Naive B cell (primary cell): ENCODE data around the gene MYO9B. TPM values are rescaled to one million over a fixed set of nuclear protein-coding genes. Genes with fewer than 3 reads are reported as not detected.

ENCODE experiments used
- ATAC-seq, 2 donors: fragments of 150-1000 bp; cut with Tn5 transposase; 2 replicates each; pipeline ENCODE4 v1.10.0; 2021; ENCODE audit warnings: low read depth in 2 of 2, mild to moderate bottlenecking in 2 of 2, moderate library complexity in 2 of 2
- DNase-seq: peaks from one replicate; pipeline ENCODE4 v3.0.0; 2022
- H3K27ac Mint-ChIP-seq, 6 donors: one replicate each; pipeline ENCODE4 v1.8.0; 2020 to 2022; ENCODE audit warnings: mild to moderate bottlenecking in 6 of 6, mixed read lengths in 6 of 6, moderate library complexity in 5 of 6, inconsistent platforms in 2 of 6
- H3K27me3 Mint-ChIP-seq, 3 donors: one replicate each; pipeline ENCODE4 v1.8.0; 2021 to 2022; ENCODE audit warnings: mixed read lengths in 3 of 3, mild to moderate bottlenecking in 1 of 3
- H3K36me3 Mint-ChIP-seq, 2 donors: one replicate each; pipeline ENCODE4 v1.8.0; 2020 to 2022; ENCODE audit warnings: mixed read lengths in 2 of 2, inconsistent platforms in 1 of 2, mild to moderate bottlenecking in 1 of 2
- H3K4me1 Mint-ChIP-seq, 3 donors: one replicate each; pipeline ENCODE4 v1.8.0; 2020 to 2022; ENCODE audit warnings: mixed read lengths in 3 of 3, inconsistent platforms in 1 of 3, mild to moderate bottlenecking in 1 of 3, moderate library complexity in 1 of 3
- H3K4me3 Mint-ChIP-seq, 8 donors: one replicate each; pipeline ENCODE4 v1.8.0; 2020 to 2022; ENCODE audit warnings: mild to moderate bottlenecking in 8 of 8, mixed read lengths in 8 of 8, moderate library complexity in 8 of 8, inconsistent platforms in 2 of 8
- H3K9me3 Mint-ChIP-seq, 7 donors: one replicate each; pipeline ENCODE4 v1.8.0; 2020 to 2022; ENCODE audit warnings: mixed read lengths in 7 of 7, mild to moderate bottlenecking in 5 of 7, inconsistent platforms in 2 of 7, moderate library complexity in 1 of 7
- polyA plus RNA-seq, 6 donors: library from polyadenylated mRNA; unstranded; fragments of 300-500 nt; fragmentation: Illumina TruSeq; gene quantifications; one replicate each; pipeline ENCODE4 v1.2.3, GENCODE V29; 2021; ENCODE audit warnings: low read depth in 6 of 6

MYO9B gene
- polyA plus RNA-seq, 6 donors from 2014 or later = 3.1 to 34.9 (median 6.9) TPM

DNA sequence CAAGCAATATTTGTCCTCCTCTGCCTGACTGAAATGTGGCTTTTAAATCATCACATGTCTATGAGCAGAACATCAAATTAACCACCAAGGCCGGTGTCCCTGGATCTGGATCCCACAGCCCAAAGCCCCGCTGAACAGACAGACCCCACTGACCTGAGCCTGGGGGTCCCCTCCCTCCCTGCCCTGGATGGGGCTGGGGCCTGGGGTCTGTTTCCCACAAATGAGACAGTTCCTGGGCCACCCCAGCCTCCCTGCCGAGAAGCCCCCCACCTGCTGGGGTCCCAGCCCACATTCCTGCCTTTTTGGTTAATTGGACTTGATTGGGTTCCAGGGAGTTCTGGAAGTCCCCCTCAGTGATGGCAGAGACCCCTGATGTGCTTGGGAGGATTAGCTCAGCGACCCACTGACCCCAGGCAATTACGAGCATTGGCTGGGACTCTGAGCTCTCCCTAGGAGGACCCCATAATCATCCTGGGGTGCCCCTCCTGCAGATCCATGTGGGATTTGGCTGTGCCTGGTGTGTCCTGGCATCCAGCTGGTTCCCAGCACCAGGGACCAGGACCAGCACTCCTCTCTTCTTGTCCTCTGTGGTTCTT, 29.6 kb upstream of the MYO9B start:
- no peaks in the 10 kb centered on the region for H3K9me3 Mint-ChIP-seq
- H3K27me3 Mint-ChIP-seq = peaks cover 0 to 8% (median 3%) of the 10 kb centered on the region in 3 donors
- no peak for DNase-seq
- H3K27ac Mint-ChIP-seq = peak overlapping the region in 1 of 6 donors; percentile 11
- peaks cover 0 to 1% of the 10 kb centered on the region in 2 donors for H3K36me3 Mint-ChIP-seq
- no peak for ATAC-seq
- H3K4me3 Mint-ChIP-seq = no peak overlapping the region
- H3K4me1 Mint-ChIP-seq = peaks cover 0 to under 1% (median 0%) of the 10 kb centered on the region in 3 donors

DNA sequence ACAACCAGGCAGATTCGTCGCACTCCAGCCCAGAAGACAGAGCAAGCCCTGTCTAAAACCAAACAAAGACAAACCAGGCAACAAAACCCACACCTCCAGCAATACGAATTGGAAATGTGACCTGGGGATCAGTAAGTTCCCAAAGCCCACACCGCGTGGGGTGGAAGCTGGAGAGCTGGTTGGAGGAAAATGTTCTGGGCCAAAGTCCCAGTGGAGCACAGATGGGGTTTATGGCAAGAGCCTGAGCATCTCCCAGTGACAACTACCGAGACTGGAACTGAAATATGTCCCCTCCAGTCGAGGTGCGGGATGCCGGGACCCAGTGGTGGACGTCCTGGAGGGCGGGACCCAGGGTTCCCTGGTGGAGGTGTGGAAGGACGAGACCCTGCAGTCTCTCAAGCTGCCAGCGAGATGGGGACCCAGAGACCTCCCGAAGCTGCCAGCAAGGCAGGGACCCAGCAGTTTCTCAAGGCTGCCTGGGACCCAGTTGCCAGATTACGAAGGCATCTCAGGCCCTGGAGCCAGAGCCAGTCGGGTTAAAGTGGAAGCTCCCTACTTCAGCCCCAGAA, 26.6 kb upstream of the MYO9B start:
- no peaks in the 10 kb centered on the region for H3K4me1 Mint-ChIP-seq
- no peaks in the 10 kb centered on the region for H3K27me3 Mint-ChIP-seq
- DNase-seq = no peak
- peaks cover 4 to 9% of the 10 kb centered on the region in 2 donors for H3K36me3 Mint-ChIP-seq
- ATAC-seq = no peak
- H3K9me3 Mint-ChIP-seq = no peaks in the 10 kb centered on the region
- no peak overlapping the region for H3K4me3 Mint-ChIP-seq
- no peak overlapping the region for H3K27ac Mint-ChIP-seq

DNA sequence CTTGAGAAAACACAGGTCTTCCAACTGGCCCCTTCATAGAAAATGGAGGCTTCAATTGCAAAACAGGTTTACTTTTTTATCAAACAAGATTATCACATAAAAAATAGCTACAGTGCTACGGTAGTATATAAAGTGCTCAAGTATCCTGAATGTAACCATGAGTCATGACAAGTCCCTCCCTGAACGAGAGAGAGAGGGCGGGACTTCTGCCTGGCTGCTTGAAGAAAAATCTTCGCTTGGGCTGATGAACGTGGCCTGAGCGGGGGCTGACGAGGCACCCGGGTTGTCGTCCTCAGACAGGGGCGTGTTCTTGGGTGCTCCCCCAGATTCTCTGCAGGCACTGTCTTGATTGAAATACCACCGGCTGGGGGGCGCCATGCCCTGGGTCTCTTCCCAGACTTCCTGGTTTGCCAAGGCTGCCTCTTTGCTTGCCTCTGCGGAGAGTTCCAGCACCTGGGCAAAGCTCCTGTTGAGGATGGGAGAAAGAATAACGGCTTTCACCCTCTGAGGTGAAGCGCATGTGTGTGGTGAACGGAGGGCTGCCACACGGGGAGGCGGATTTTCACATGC, 25.8 kb upstream of the MYO9B start:
- Mint-ChIP-seq H3K4me3 (no peak overlapping the region), H3K27ac (peak overlapping the region in 3 of 6 donors; percentile 44 to 83 (median 76)), H3K9me3 (no peaks in the 10 kb centered on the region), H3K36me3 (peaks cover 4 to 9% of the 10 kb centered on the region in 2 donors), H3K4me1 (no peaks in the 10 kb centered on the region), H3K27me3 (no peaks in the 10 kb centered on the region)
- ATAC-seq (no peak), DNase-seq (no peak)

DNA sequence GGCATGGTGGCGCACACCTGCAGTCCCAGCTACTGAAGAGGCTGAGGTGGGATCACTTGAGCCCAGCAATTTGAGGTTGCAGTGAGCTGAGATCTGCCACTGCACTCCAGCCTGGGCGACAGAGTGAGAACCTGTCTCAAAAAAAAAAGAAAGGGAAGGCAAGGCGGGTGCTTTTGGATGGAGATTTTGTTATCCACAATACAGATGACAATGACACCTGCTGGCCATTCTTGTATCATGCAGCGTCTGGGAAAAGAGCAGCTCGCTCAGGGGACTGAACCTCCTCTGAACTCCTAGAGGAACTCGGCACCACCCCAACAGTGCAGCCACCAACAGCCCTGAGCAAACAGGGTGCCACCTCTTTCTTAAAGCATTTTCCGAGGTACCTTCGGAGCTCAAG, 23.1 kb upstream of the MYO9B start:
- H3K27me3 Mint-ChIP-seq = no peaks in the 10 kb centered on the region
- no peaks in the 10 kb centered on the region for H3K4me1 Mint-ChIP-seq
- DNase-seq (no peak), ATAC-seq (no peak)
- no peak overlapping the region for H3K4me3 Mint-ChIP-seq
- no peak overlapping the region for H3K27ac Mint-ChIP-seq
- H3K9me3 Mint-ChIP-seq = peaks cover 0 to 6% (median 0%) of the 10 kb centered on the region in 7 donors
- peaks cover 9 to 11% of the 10 kb centered on the region in 2 donors for H3K36me3 Mint-ChIP-seq

DNA sequence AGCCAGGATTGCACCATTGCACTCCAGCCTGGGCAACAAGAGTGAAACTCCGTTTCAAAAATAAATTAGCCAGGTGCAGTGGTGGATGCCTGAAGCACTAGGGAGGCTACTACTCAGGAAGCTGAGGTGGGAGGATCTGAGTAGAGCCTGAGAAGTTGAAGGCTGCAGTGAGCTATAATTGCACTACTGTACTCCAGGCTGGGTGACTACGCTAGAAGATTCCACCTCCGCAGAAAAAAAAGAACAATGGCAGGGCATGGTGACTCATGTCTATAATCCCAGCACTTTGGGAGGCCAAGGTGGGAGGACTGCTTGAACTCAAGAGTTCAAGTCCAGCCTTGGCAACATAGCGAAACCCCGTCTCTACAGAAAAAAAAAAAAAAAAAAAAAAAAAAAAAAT, 20.8 kb upstream of the MYO9B start:
- Mint-ChIP-seq H3K4me3 (no peak overlapping the region), H3K9me3 (peaks cover 0 to 29% (median 20%) of the 10 kb centered on the region in 7 donors), H3K27ac (no peak overlapping the region), H3K36me3 (peaks cover 31 to 34% of the 10 kb centered on the region in 2 donors), H3K27me3 (no peaks in the 10 kb centered on the region), H3K4me1 (no peaks in the 10 kb centered on the region)
- ATAC-seq (no peak), DNase-seq (no peak)

DNA sequence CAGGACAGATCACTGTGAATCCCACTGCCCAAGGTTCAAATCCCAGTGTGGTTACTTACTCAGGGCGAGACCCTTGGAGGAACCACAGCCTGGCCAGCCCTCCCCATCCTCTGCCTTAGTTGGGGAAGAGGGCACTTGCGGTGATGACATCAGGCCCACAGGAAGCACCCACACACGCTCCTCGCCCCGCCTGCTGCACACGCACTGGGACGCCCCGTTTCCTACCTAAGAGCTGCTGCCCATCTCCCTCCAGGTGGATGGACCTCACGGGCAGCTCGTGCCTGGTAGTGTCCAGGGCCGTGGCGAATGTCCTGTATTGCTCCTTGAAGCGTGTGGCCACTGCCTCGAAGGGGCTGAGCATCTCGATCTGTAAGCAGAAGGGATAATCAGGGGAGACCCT, 19.9 kb upstream of the MYO9B start:
- no peaks in the 10 kb centered on the region for H3K27me3 Mint-ChIP-seq
- H3K9me3 Mint-ChIP-seq = peaks cover 0 to 32% (median 20%) of the 10 kb centered on the region in 7 donors
- H3K27ac Mint-ChIP-seq = no peak overlapping the region
- H3K4me3 Mint-ChIP-seq = no peak overlapping the region
- no peak for ATAC-seq
- peaks cover 38 to 42% of the 10 kb centered on the region in 2 donors for H3K36me3 Mint-ChIP-seq
- H3K4me1 Mint-ChIP-seq = no peaks in the 10 kb centered on the region
- DNase-seq = no peak

DNA sequence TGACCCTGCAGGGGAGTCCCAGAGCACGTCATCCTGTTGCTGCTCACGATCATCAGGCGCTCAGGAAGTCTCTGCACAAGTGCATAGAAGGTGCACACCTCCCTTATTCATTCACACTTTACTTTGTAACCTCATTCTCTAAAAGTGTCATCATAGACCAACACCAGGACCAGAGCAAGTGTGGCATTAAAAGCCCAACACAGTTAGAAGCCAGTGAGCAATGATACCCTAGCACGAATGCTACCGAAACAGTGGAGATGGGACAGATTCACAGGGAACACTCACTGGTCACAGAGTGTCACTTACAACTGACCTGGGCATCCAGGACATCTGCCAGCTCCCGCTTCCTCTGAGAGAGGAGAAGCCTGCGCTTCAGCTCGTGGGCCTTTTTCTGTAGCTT, 17.3 kb upstream of the MYO9B start:
- no peak for ATAC-seq
- Mint-ChIP-seq H3K36me3 (peaks cover 33 to 36% of the 10 kb centered on the region in 2 donors), H3K9me3 (peaks cover 0 to 32% (median 20%) of the 10 kb centered on the region in 7 donors)

DNA sequence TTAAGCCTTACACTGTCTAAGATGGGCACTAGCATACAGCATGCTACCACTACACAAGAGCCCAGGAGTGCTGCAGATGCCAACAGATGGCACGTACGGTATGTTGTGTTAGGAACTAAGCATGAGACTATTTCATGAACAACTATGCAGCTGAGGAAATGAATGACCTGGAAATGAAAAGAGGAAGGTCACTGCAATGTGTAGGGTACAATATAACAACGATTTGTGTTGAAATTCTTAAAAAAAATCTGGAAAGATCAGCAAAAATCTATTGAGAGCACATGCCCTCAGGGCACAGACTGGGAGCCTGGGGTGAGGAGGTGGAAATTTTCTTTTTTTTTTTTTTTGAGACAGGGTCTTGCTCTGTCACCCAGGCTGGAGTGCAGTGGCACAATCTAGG, 14.8 kb upstream of the MYO9B start:
- H3K9me3 Mint-ChIP-seq = peaks cover 0 to 32% (median 20%) of the 10 kb centered on the region in 7 donors
- no peak overlapping the region for H3K4me3 Mint-ChIP-seq
- peaks cover 14 to 18% (median 16%) of the 10 kb centered on the region in 3 donors for H3K4me1 Mint-ChIP-seq
- H3K27me3 Mint-ChIP-seq = no peaks in the 10 kb centered on the region
- H3K36me3 Mint-ChIP-seq = peaks cover 40 to 41% of the 10 kb centered on the region in 2 donors
- H3K27ac Mint-ChIP-seq = no peak overlapping the region
- no peak for ATAC-seq
- no peak for DNase-seq

More for the DNA sequence above, 17.3 kb upstream of the MYO9B start:
- H3K27me3 Mint-ChIP-seq = no peaks in the 10 kb centered on the region
- H3K4me3 Mint-ChIP-seq = no peak overlapping the region
- H3K4me1 Mint-ChIP-seq = peaks cover 0 to 3% (median 2%) of the 10 kb centered on the region in 3 donors
- H3K27ac Mint-ChIP-seq = peak overlapping the region in 1 of 6 donors; percentile 57
- no peak for DNase-seq

DNA sequence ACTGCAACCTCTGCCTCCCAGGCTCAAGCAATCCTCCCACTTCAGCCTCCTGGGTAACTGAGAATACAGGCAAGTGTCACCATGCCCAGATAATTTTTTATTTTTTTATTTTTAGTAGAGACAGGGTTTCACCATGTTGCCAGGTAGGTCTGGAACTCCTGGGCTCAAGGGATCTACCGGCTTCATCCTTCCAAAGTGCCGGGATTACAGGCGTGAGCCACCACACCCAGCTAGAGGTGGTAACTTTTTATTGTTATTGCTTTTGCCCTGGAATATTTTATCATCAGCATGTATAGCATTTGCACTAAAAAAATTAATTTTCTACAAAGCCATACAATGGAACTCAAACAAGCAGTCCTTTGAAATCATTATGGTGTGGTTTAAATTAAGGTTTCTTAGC, 14.4 kb upstream of the MYO9B start:
- H3K27ac Mint-ChIP-seq = no peak overlapping the region

DNA sequence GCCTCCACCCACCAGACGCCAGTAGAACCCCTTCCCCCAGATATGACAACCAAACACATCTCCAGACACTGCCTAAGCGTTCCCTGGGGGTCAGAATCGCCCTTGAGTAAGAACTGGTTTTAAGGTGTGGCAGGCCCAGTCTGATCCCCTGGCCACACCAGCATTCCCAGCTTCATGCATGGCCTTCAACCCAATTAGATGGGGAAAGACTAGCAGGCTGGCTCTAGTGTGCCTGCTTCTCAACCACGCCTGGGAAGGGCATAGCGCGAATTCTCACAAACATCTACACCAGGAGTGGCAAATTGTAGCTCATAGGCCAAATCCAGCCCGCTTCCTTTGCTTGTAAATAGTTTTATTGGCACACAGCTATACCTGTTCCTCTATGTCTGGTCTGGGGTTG, 13.9 kb upstream of the MYO9B start:
- no peak for ATAC-seq
- Mint-ChIP-seq H3K4me1 (peaks cover 19 to 24% (median 20%) of the 10 kb centered on the region in 3 donors), H3K36me3 (peaks cover 36 to 40% of the 10 kb centered on the region in 2 donors), H3K9me3 (peaks cover 0 to 32% (median 20%) of the 10 kb centered on the region in 7 donors), H3K4me3 (no peak overlapping the region), H3K27me3 (no peaks in the 10 kb centered on the region), H3K27ac (peak overlapping the region in 1 of 6 donors; percentile 36)
- DNase-seq = no peak

More for the DNA sequence above, 14.4 kb upstream of the MYO9B start:
- no peak overlapping the region for H3K4me3 Mint-ChIP-seq
- no peaks in the 10 kb centered on the region for H3K27me3 Mint-ChIP-seq
- H3K9me3 Mint-ChIP-seq = peaks cover 0 to 30% (median 20%) of the 10 kb centered on the region in 7 donors
- H3K4me1 Mint-ChIP-seq = peaks cover 16 to 19% (median 16%) of the 10 kb centered on the region in 3 donors
- no peak for DNase-seq
- no peak for ATAC-seq
- H3K36me3 Mint-ChIP-seq = peaks cover 39 to 40% of the 10 kb centered on the region in 2 donors

DNA sequence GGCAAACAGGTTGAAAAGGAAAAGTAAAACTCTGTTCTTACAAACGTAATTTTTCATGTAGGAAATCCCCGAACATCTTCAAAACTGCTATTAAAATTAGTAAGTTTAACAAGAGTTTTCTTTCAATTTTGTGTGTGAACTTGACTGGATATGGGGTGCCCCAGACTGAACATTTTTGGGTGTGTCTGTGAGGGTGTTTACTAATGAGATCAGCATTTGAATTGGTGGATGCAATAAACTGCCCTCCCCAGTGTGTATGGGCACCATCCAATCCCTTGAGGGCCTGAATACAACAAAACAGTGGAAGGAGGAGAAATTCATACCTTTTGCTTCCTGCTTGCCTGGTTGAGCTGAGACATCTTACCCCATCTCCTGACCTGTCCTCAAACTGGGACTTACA, 12.1 kb upstream of the MYO9B start:
- Mint-ChIP-seq H3K4me3 (no peak overlapping the region), H3K27me3 (no peaks in the 10 kb centered on the region), H3K27ac (peak overlapping the region in 1 of 6 donors; percentile 92), H3K4me1 (peaks cover 29 to 35% (median 33%) of the 10 kb centered on the region in 3 donors), H3K9me3 (peaks cover 0 to 20% (median 12%) of the 10 kb centered on the region in 7 donors), H3K36me3 (peaks cover 27 to 29% of the 10 kb centered on the region in 2 donors)
- ATAC-seq = no peak
- no peak for DNase-seq

DNA sequence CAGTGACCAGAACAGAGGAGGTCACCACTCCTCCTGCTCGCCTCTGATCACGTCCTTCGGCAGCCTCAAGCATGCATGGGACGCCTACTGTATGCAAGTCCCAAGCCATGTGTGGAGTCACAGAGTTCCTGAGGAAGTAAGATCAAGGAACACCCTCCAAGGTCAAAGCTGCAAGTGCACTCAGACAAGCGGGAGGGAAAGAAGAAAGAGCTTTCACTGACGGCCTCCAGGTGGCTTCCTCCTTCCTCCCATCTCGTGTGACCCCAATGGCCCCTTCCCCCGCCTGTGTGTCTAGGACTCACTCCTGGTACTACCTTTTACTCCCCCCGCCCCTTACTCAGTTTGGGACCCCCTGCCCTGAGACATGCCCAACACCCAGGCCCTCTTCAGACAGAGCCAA, 6.4 kb upstream of the MYO9B start:
- H3K27me3 Mint-ChIP-seq = no peaks in the 10 kb centered on the region
- no peaks in the 10 kb centered on the region for H3K36me3 Mint-ChIP-seq
- DNase-seq (no peak), ATAC-seq (no peak)
- peaks cover 0 to 3% (median 0%) of the 10 kb centered on the region in 7 donors for H3K9me3 Mint-ChIP-seq
- peak overlapping the region in 1 of 8 donors; percentile 59 for H3K4me3 Mint-ChIP-seq
- peak overlapping the region in 1 of 6 donors; percentile 63 for H3K27ac Mint-ChIP-seq
- H3K4me1 Mint-ChIP-seq = peaks cover 47 to 69% (median 56%) of the 10 kb centered on the region in 3 donors

DNA sequence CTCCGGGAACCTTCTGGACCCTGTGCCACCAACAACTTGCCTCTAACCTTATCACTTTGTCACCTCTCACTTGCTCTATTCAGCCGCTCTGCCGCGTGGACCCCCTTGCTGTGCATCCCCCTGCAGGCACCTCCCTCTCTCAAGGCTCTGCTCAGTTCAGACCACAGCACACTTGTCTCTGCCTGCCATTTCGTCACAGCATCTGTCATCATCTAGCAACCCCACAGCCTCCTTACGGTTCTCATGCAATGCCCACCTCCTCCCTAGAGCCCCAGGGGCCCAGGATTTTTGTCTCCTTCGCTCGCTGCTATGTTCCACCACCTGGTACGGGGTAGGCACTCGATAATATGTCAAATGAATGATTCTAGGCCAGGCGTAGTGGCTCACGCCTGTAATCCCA, 5.2 kb upstream of the MYO9B start:
- H3K4me1 Mint-ChIP-seq = peaks cover 43 to 70% (median 58%) of the 10 kb centered on the region in 3 donors
- H3K9me3 Mint-ChIP-seq = peaks cover 0 to 3% (median 0%) of the 10 kb centered on the region in 7 donors
- ATAC-seq (no peak), DNase-seq (no peak)
- H3K27me3 Mint-ChIP-seq = no peaks in the 10 kb centered on the region
- H3K27ac Mint-ChIP-seq = peak overlapping the region in 3 of 6 donors; percentile 15 to 97 (median 73)
- peak overlapping the region in 1 of 8 donors; percentile 81 for H3K4me3 Mint-ChIP-seq
- no peaks in the 10 kb centered on the region for H3K36me3 Mint-ChIP-seq

DNA sequence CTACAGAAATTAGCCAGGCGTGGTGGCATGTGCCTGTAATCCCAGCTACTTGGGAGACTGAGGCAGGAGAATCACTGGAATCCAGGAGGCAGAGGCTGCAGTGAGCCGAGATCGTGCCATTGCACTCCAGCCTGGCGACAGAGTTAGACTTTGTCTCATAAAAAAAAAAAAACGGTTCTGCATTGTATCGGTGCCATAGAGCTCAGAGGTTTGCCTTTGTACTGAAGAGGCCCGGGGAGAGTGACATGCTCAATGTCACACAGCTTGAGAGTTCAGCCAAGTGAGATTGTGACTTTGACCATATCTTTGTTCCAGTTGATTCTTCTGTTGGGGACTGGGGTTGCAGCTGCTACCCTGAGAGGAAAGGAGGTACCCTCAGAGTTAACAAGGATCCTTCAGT, 4.7 kb upstream of the MYO9B start:
- H3K27ac Mint-ChIP-seq = peak overlapping the region in 2 of 6 donors; percentile 20 to 73
- H3K4me1 Mint-ChIP-seq = peaks cover 45 to 65% (median 57%) of the 10 kb centered on the region in 3 donors
- no peak overlapping the region for H3K4me3 Mint-ChIP-seq
- ATAC-seq = no peak
- DNase-seq = no peak
- H3K27me3 Mint-ChIP-seq = no peaks in the 10 kb centered on the region
- peaks cover 0 to 3% (median 0%) of the 10 kb centered on the region in 7 donors for H3K9me3 Mint-ChIP-seq
- H3K36me3 Mint-ChIP-seq = no peaks in the 10 kb centered on the region
